Activated naive CD8-positive, alpha-beta T cell treated with anti-CD3 and anti-CD28 coated beads for 36 hours (primary cell): ENCODE measurements around the gene DNAJA1. TPM values are rescaled to one million over a fixed set of nuclear protein-coding genes. Genes with fewer than 3 reads are reported as not detected.

ENCODE experiments used
- DNase-seq: peaks from one replicate; pipeline ENCODE4 v3.0.0; 2021
- H3K27ac Mint-ChIP-seq: one replicate; pipeline ENCODE4 v1.8.0; 2022; ENCODE audit warnings: mild to moderate bottlenecking, moderate library complexity, mixed read lengths
- H3K27me3 Mint-ChIP-seq: one replicate; pipeline ENCODE4 v1.8.0; 2022; ENCODE audit warnings: mild to moderate bottlenecking, mixed read lengths
- H3K36me3 Mint-ChIP-seq: one replicate; pipeline ENCODE4 v1.8.0; 2021; ENCODE audit warnings: mild to moderate bottlenecking, mixed read lengths
- H3K4me1 Mint-ChIP-seq: one replicate; pipeline ENCODE4 v1.8.0; 2021; ENCODE audit warnings: mixed read lengths
- H3K4me3 Mint-ChIP-seq: one replicate; pipeline ENCODE4 v1.8.0; 2022; ENCODE audit warnings: mild to moderate bottlenecking, moderate library complexity, mixed read lengths
- H3K9me3 Mint-ChIP-seq: one replicate; pipeline ENCODE4 v1.8.0; 2022; ENCODE audit warnings: mixed read lengths
- total RNA-seq, 2 experiments: library from RNA; stranded (reverse); gene quantifications; one replicate each; pipeline ENCODE4 v1.2.3, GENCODE V29; 2021

The DNAJA1 gene
- total RNA-seq, 2 experiments from 2014 or later, result 222 to 223 TPM

- H3K27ac Mint-ChIP-seq, result no peak overlapping the region
- peaks cover 25% of the 10 kb centered on the region for H3K4me1 Mint-ChIP-seq
- H3K27me3 Mint-ChIP-seq, result no peaks in the 10 kb centered on the region
- H3K9me3 Mint-ChIP-seq, result no peaks in the 10 kb centered on the region
- peaks cover 24% of the 10 kb centered on the region for H3K36me3 Mint-ChIP-seq
- H3K4me3 Mint-ChIP-seq, result no peak overlapping the region
- no peak for DNase-seq
Measured at GRCh38 chr9:33019797-33020196, 5.3 kb upstream of the DNAJA1 start.

- Mint-ChIP-seq H3K4me3 (no peak overlapping the region), H3K4me1 (peaks cover 35% of the 10 kb centered on the region), H3K27me3 (no peaks in the 10 kb centered on the region), H3K9me3 (no peaks in the 10 kb centered on the region), H3K36me3 (peaks cover 41% of the 10 kb centered on the region), H3K27ac (no peak overlapping the region)
- no peak for DNase-seq
Measured at GRCh38 chr9:33022303-33022702, 2.8 kb upstream of the DNAJA1 start.

GRCh38 chr9:33022755-33023154 lies 2.3 kb upstream of the DNAJA1 start:
- peaks cover 36% of the 10 kb centered on the region for H3K4me1 Mint-ChIP-seq
- no peaks in the 10 kb centered on the region for H3K9me3 Mint-ChIP-seq
- no peaks in the 10 kb centered on the region for H3K27me3 Mint-ChIP-seq
- peak overlapping the region; percentile 30 for H3K4me3 Mint-ChIP-seq
- no peak for DNase-seq
- H3K36me3 Mint-ChIP-seq, result peaks cover 45% of the 10 kb centered on the region
- peak overlapping the region; percentile 42 for H3K27ac Mint-ChIP-seq

- Mint-ChIP-seq H3K36me3 (peaks cover 53% of the 10 kb centered on the region), H3K27ac (peak overlapping the region; percentile 94), H3K4me3 (peak overlapping the region; percentile 94), H3K9me3 (no peaks in the 10 kb centered on the region), H3K27me3 (no peaks in the 10 kb centered on the region), H3K4me1 (peaks cover 45% of the 10 kb centered on the region)
- DNase-seq, result no peak
Measured at GRCh38 chr9:33023661-33024060, 1.4 kb upstream of the DNAJA1 start.

- H3K27ac Mint-ChIP-seq, result peak overlapping the region; percentile 94
- peaks cover 51% of the 10 kb centered on the region for H3K4me1 Mint-ChIP-seq
- H3K4me3 Mint-ChIP-seq, result peak overlapping the region; percentile 94
- DNase-seq, result no peak
- peaks cover 60% of the 10 kb centered on the region for H3K36me3 Mint-ChIP-seq
- H3K9me3 Mint-ChIP-seq, result no peaks in the 10 kb centered on the region
- no peaks in the 10 kb centered on the region for H3K27me3 Mint-ChIP-seq
Measured at GRCh38 chr9:33024126-33024965, 727 bp upstream of the DNAJA1 start.

- Mint-ChIP-seq H3K4me1 (peaks cover 61% of the 10 kb centered on the region), H3K9me3 (no peaks in the 10 kb centered on the region), H3K36me3 (peaks cover 65% of the 10 kb centered on the region), H3K4me3 (peak overlapping the region; percentile 94), H3K27ac (peak overlapping the region; percentile 94), H3K27me3 (no peaks in the 10 kb centered on the region)
- peak; percentile 84 for DNase-seq
Measured at GRCh38 chr9:33025572-33026342, 684 bp downstream of the DNAJA1 start.

- H3K4me3 Mint-ChIP-seq, result peak overlapping the region; percentile 94
- no peaks in the 10 kb centered on the region for H3K27me3 Mint-ChIP-seq
- H3K4me1 Mint-ChIP-seq, result peaks cover 56% of the 10 kb centered on the region
- no peaks in the 10 kb centered on the region for H3K9me3 Mint-ChIP-seq
- peaks cover 71% of the 10 kb centered on the region for H3K36me3 Mint-ChIP-seq
- peak overlapping the region; percentile 75 for H3K27ac Mint-ChIP-seq
- DNase-seq, result no peak
Measured at GRCh38 chr9:33029231-33029786, 4.2 kb downstream of the DNAJA1 start.

GRCh38 chr9:33030285-33030684 lies 5.2 kb downstream of the DNAJA1 start:
- no peak for DNase-seq
- Mint-ChIP-seq H3K27me3 (no peaks in the 10 kb centered on the region), H3K4me1 (peaks cover 58% of the 10 kb centered on the region), H3K4me3 (peak overlapping the region; percentile 62), H3K36me3 (peaks cover 76% of the 10 kb centered on the region), H3K9me3 (no peaks in the 10 kb centered on the region), H3K27ac (peak overlapping the region; percentile 70)

GRCh38 chr9:33032292-33032691 lies 7.2 kb downstream of the DNAJA1 start:
- Mint-ChIP-seq H3K4me1 (peaks cover 55% of the 10 kb centered on the region), H3K36me3 (peaks cover 75% of the 10 kb centered on the region), H3K4me3 (no peak overlapping the region), H3K9me3 (no peaks in the 10 kb centered on the region), H3K27ac (peak overlapping the region; percentile 40), H3K27me3 (no peaks in the 10 kb centered on the region)
- DNase-seq, result no peak

GRCh38 chr9:33032865-33033264 lies 7.8 kb downstream of the DNAJA1 start:
- Mint-ChIP-seq H3K27ac (peak overlapping the region; percentile 40), H3K36me3 (peaks cover 70% of the 10 kb centered on the region), H3K9me3 (no peaks in the 10 kb centered on the region), H3K4me1 (peaks cover 52% of the 10 kb centered on the region), H3K4me3 (no peak overlapping the region), H3K27me3 (no peaks in the 10 kb centered on the region)
- no peak for DNase-seq

GRCh38 chr9:33040792-33041431 lies 15.8 kb downstream of the DNAJA1 start:
- H3K4me1 Mint-ChIP-seq, result peaks cover 25% of the 10 kb centered on the region
- H3K9me3 Mint-ChIP-seq, result no peaks in the 10 kb centered on the region
- H3K27me3 Mint-ChIP-seq, result no peaks in the 10 kb centered on the region
- DNase-seq, result no peak
- no peak overlapping the region for H3K4me3 Mint-ChIP-seq
- H3K27ac Mint-ChIP-seq, result no peak overlapping the region
- H3K36me3 Mint-ChIP-seq, result peaks cover 28% of the 10 kb centered on the region

GRCh38 chr9:33041432-33042188 lies 16.5 kb downstream of the DNAJA1 start:
- Mint-ChIP-seq H3K36me3 (peaks cover 24% of the 10 kb centered on the region), H3K9me3 (no peaks in the 10 kb centered on the region), H3K27me3 (no peaks in the 10 kb centered on the region), H3K4me3 (no peak overlapping the region), H3K27ac (no peak overlapping the region), H3K4me1 (peaks cover 21% of the 10 kb centered on the region)
- DNase-seq, result no peak

- Mint-ChIP-seq H3K4me1 (peaks cover 18% of the 10 kb centered on the region), H3K27me3 (no peaks in the 10 kb centered on the region), H3K9me3 (no peaks in the 10 kb centered on the region), H3K36me3 (peaks cover 20% of the 10 kb centered on the region), H3K4me3 (no peak overlapping the region), H3K27ac (no peak overlapping the region)
- no peak for DNase-seq
Measured at GRCh38 chr9:33042473-33042872, 17.4 kb downstream of the DNAJA1 start.

GRCh38 chr9:33043671-33044070 lies 18.6 kb downstream of the DNAJA1 start:
- no peak for DNase-seq
- Mint-ChIP-seq H3K4me1 (peaks cover 13% of the 10 kb centered on the region), H3K36me3 (peaks cover 17% of the 10 kb centered on the region), H3K27me3 (no peaks in the 10 kb centered on the region), H3K27ac (peak overlapping the region; percentile 48), H3K9me3 (no peaks in the 10 kb centered on the region), H3K4me3 (peak overlapping the region; percentile 79)
